Left lung (tissue), 10 donors: ENCODE data around the gene PDE4D. TPM values are rescaled to one million over a fixed set of nuclear protein-coding genes. Genes with fewer than 3 reads are reported as not detected.
"Not testable (repeated sequence)": the region's sequence is repeated elsewhere in the genome, so short reads cannot be mapped to it uniquely, and the experiment has no call there.

Source experiments
- ATAC-seq: fragments of 200-7000 bp; cut with Tn5 transposase; one replicate; pipeline ENCODE4 v1.9.1; 2020; ENCODE audit warnings: moderate library complexity
- DNase-seq, 4 donors: peaks; one replicate each; pipeline ENCODE4 v3.0.0-alpha.2; 2013 to 2020
- H3K27ac ChIP-seq, 2 donors: fragments of 200-600 bp; sonication (generic) in 1 of 2; one replicate each; pipeline versions ENCODE4 v1.5.0 to v1.8.0; 2020 to 2021
- H3K27me3 ChIP-seq, 2 donors: fragments of 200-600 bp; sonication (generic) in 1 of 2; one replicate each; pipeline versions ENCODE4 v1.5.0 to v1.8.0; 2020 to 2021
- H3K36me3 ChIP-seq, 2 donors: fragments of 200-600 bp; sonication (generic) in 1 of 2; one replicate each; pipeline versions ENCODE4 v1.5.0 to v1.8.0; 2020 to 2021
- H3K4me1 ChIP-seq, 2 donors: fragments of 200-600 bp; one replicate each; pipeline ENCODE4 v1.8.0; 2021
- H3K4me3 ChIP-seq, 2 donors: fragments of 200-600 bp; sonication (generic) in 1 of 2; one replicate each; pipeline versions ENCODE4 v1.5.0 to v1.8.0; 2020 to 2021; ENCODE audit warnings: mild to moderate bottlenecking in 1 of 2
- H3K9me3 ChIP-seq, 2 donors: fragments of 200-600 bp; sonication (generic) in 1 of 2; one replicate each; pipeline versions ENCODE4 v1.5.0 to v1.8.0; 2020 to 2021
- CTCF ChIP-seq, 2 donors: fragments of 200-600 bp; sonication (generic) in 1 of 2; IDR thresholded peaks; one replicate each; pipeline versions ENCODE4 v1.5.0 to v1.8.0; 2021; ENCODE audit warnings: antibody characterized with exemption in 2 of 2
- intact Hi-C, 2 donors: fragments of 100-400 bp; cut with DNase I; formaldehyde crosslinking; loops; one replicate each; pipeline versions ENCODE4 v1.11.2 to v1.14.2; 2022
- polyA plus RNA-seq, 6 donors: library from polyadenylated mRNA; unstranded; fragments of 120-200 nt; gene quantifications; one replicate each; pipeline ENCODE4 v1.2.1, GENCODE V29; 2013; ENCODE audit not compliant: insufficient read length in 6 of 6
- total RNA-seq, 2 donors: library from RNA; stranded (reverse); fragmentation: NEBNext Ultra II Directional; extraction: Animal tissue kit (Norgen Biotek cat#: 25700); gene quantifications; one replicate each; pipeline ENCODE4 v1.2.1, GENCODE V29; 2021
- donor health status: DM: no; HTN: yes; CAD: no.
- donor health status: DM: no; HTN: no; CAD: no.

The PDE4D gene
- total and polyA plus RNA-seq, 8 donors, result 21.4 to 57.1 (median 25.4) TPM

DNA sequence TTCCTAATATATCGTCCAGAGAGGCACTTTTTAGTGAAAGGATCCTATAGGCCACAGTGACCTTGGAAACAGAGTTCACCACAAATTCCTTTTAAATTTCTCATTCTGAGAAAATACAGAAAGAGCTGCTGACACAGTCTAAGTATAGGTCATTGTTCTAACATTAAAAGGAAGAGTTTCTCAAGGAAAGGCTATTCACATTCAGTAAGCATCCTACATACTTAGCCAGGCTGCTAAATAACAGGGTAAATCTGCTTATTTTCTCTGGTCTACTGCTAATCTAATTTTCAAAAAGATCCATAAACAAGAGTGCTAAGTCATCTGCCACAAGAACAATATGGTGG, 313.7 kb downstream of the PDE4D start:
- intact Hi-C loops, result no loop called here

DNA sequence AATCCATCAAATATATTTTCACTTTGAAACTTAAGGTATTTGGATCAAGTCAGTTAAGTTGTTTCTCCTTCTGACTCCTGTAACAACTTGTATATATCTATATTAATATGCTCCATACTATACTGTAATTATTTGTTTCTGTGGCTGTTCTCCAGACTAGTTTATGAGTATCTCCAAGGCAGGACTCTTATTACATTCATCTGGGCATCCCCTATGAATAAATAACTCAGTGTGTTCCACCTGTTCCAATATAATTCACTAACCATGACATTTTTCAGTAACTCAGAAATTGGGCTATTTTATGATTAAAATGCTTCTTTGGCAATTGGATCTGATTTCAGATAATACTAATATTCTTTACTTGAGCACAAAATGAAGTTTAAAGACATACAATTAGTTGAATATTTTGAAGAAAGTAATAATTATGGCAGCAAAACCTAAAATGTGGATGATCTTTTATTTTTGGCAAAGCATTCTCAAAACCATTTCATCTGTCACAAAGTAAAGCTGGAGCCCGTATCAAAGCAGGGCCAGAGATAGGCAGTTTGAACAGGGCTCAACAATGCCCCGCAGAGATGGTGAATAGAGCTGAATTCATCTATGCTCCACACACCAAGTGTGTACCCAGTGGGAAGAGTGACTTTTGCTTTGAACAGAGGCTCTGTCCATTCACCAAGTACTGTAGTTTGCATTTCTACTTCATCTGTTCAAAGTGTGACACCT, 314.3 kb downstream of the PDE4D start:
- intact Hi-C loops, result no loop called here
- Histone ChIP-seq H3K36me3 (no peaks in the 10 kb centered on the region), H3K4me1 (no peaks in the 10 kb centered on the region), H3K27ac (no peak overlapping the region), H3K27me3 (no peaks in the 10 kb centered on the region), H3K4me3 (no peak overlapping the region), H3K9me3 (no peaks in the 10 kb centered on the region)
- no peak for ATAC-seq
- TF ChIP-seq CTCF (IDR thresholded peaks at IDR 0.05), result no peak
- no peak for DNase-seq

More for the DNA sequence above, 313.7 kb downstream of the PDE4D start:
- H3K27ac ChIP-seq, result no peak overlapping the region
- no peaks in the 10 kb centered on the region for H3K27me3 ChIP-seq
- TF ChIP-seq CTCF (IDR thresholded peaks at IDR 0.05), result no peak
- H3K36me3 ChIP-seq, result no peaks in the 10 kb centered on the region
- ATAC-seq (no peak), DNase-seq (no peak)
- no peaks in the 10 kb centered on the region for H3K9me3 ChIP-seq
- no peaks in the 10 kb centered on the region for H3K4me1 ChIP-seq
- H3K4me3 ChIP-seq, result no peak overlapping the region

DNA sequence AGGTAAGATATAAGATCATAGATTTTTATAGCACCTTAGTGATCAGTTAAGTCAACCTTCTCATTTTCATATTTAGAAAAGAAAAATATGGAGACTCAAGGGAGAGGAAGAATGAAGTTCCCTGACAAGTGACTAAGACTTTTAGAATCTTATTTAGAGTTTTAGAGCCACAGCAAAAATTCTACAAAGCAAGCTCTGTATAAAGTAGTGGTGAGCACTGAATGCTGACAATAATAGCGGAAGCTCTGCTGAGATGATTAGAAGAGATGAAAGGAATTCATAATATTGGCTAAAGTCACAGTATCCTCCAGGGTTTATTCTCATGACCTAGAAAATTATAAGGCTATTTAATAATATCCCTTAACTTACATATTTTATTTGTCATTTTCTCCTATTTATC, 316.0 kb downstream of the PDE4D start:
- DNase-seq (no peak), ATAC-seq (no peak)
- Histone ChIP-seq H3K4me1 (no peaks in the 10 kb centered on the region), H3K27me3 (no peaks in the 10 kb centered on the region), H3K36me3 (no peaks in the 10 kb centered on the region), H3K27ac (no peak overlapping the region), H3K4me3 (no peak overlapping the region), H3K9me3 (no peaks in the 10 kb centered on the region)
- TF ChIP-seq CTCF (IDR thresholded peaks at IDR 0.05), result no peak
- intact Hi-C loops, result no loop called here

- H3K27me3 ChIP-seq, result no peaks in the 10 kb centered on the region
- no peaks in the 10 kb centered on the region for H3K4me1 ChIP-seq
- DNase-seq (no peak), ATAC-seq (no peak)
- intact Hi-C loops, result no loop called here
- no peaks in the 10 kb centered on the region for H3K9me3 ChIP-seq
- H3K27ac ChIP-seq, result no peak overlapping the region
- TF ChIP-seq CTCF (IDR thresholded peaks at IDR 0.05), result no peak
- no peaks in the 10 kb centered on the region for H3K36me3 ChIP-seq
- H3K4me3 ChIP-seq, result no peak overlapping the region
Observed at GRCh38 chr5:59575648-59576445, 317.7 kb downstream of the PDE4D start.

DNA sequence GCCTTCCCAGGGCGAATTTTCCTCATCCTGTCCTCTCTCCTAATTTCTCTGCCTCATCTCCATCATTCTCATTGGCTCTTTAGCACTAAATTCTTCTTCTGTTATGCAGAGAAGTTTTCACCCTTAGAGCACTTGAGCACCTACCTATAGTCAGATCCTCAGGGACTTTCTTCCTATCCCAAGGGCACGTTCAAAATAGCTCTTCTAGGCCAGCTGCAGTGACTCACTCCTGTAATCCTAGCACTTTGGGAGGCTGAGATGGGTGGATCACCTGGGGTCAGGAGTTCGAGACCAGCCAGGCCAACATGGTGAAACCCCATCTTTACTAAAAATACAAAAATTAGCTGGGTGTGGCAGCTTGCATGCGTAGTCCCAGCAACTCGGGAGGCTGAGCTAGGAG, 320.0 kb downstream of the PDE4D start:
- intact Hi-C loops, H3K36me3 ChIP-seq, ATAC-seq: not testable (repeated sequence)

More for the DNA sequence above, 320.0 kb downstream of the PDE4D start:
- H3K27ac ChIP-seq, H3K9me3 ChIP-seq, H3K4me1 ChIP-seq, H3K4me3 ChIP-seq, DNase-seq, H3K27me3 ChIP-seq: not testable (repeated sequence)
